ENCODE measurements around the gene UBAC1.

The UBAC1 gene

DNA sequence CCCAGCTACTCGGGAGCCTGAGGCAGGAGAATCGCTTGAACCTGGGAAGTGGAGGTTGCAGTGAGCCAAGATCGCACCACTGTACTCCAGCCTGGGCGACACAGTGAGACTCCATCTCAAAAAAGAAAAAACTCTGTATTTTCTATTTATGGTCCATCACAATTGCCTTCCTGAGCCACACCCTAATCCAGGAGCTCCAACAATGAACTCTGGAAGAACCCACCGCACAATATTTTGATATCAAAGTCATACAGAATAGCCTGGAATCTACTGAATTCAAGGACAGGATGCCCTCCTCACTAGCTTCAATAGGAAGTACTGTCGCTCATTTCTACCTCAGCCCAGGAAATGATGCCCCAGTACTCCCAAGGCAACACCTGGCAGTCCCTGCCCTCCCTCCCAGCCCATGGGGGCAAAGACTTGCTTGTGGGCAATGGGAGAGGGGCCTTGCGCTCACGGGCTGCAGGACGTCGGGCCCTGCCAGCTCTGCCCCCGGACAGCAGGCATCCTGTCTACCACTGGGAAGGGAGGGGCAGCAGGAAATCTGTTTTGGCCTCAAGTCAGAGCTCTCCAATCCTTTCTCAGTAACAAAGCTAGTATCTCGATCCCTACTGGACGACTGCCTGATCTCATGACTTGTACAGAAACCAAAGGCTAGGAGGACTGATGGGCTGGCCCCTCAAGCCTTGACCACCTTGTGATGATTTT lies 19.7 kb downstream of the UBAC1 start:
- DNase-seq (ENCODE audit: low read depth): no peak

DNA sequence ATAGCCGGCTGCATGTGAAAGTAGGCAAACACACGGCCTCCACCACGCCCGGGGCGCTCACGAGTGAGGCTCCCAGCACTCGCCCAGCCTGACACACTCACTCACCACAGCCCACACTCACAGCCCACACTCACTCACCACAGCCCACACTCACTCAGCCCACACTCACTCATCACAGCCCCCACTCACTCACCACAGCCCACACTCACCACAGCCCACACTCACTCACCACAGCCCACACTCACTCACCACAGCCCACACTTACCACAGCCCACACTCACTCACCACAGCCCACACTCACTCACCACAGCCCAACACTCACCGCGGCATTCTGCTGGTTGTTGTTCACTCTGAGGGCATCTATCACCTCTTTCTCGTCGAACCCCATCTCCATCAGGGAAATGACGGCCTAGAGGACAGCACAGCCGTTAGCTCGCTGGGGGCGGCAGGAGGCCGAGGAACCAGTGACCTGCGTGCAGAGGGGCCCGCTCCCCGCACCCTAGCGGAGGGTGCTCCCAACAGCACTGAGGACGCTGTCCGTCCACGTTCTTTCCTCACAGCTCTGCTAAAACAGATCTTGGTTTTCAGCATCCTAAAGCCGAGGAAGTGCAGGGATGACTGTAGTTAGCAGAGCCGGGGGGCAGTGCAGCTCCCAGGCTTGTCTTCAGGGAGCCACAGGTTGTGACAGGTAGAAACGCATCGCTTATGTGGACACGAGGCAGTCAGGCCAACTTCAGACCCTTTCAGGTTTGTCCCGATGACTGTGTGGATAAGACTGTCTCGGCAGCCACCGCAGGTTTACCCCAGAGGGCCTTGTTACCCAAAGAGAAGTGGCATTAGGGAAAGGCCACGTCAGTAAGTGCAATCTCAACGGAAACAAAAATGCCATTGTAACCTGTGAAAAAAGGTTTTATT lies 21.6 kb downstream of the UBAC1 start:
- no peak for DNase-seq (ENCODE audit: low read depth)

DNA sequence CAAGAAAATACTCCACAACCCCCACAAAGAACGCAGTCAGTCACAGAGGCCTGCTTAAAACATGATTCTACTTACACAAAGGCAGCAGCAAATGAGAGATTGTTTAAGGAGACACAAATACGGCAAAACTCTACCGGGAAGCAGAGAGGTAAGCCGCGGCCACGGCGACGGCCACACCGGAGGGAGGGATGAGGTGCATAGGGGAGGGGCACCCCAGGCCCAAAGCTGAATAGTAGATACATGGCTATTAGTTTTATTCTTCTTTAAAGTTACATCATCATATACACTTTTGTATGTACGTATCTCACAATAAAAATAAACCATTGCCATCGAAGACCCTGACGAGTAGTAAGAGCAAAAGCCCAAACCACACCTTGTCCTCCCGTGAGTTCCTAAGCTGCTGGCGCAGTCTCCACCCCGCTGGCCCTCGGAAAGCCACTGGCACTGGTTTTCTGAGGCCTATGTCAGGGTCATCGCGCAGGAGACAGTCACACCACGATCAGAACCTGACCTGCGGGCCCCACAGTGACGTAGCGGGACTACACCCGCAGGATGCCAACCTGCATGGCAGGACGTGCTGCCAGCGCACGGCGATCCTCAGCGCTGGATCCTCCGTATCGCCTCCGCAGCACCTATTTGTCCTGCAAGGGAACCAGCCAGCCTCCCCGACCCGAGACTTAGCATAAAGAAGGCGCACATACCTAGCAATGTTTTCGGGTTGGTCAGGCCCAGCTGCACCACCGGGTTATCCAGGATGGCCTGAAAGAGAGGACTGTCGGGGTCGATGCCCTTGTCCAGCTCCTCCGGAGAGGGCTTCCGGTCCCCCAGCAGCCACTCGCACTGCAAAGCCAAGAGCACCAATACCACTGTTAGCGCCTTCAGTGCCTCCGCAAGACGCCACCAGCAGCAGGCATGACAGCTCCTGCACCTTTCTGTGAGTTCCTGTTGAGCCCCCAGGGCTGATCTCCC lies 23.4 kb downstream of the UBAC1 start:
- DNase-seq (ENCODE audit: low read depth): no peak

DNA sequence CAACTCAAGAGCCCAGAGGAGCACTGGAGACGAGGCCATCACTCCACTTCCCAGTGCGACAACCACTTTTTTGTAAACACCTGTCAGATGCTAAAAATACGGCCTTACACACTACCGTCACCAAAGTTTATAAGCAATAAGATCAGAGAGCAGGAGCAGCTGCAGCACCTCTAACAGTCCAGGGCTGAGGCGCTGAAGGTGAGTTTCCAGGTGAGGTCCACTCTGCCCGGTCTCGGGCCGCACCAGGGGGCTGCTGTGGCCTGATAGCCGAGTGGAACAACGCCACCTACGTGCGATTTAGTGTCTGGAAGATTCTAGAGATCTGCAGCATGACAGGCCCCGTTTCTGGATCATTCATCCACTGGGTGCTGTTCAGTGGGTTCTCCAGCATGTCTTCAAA lies 28.1 kb downstream of the UBAC1 start:
- no peak for DNase-seq (ENCODE audit: low read depth)

DNA sequence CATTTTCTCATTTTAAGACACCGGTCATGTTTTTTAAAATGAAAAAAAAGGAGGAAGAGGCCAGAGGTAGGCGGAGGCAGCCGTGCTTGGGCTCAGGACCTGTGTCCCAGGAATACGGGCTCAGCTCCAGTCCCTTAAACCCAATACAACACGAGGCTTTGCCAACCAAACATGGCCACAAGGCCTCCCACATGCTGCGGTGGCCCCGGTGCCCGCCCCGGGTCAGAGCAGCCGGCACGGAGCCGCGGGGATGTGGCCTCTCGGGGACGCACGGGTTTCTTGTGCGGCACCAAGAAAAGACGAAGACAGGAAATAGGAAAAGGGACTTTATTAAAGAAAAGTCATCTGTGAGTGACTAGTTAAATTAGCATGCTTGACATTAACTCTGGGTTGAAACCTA lies 28.5 kb downstream of the UBAC1 start:
- no peak for DNase-seq (ENCODE audit: low read depth)

DNA sequence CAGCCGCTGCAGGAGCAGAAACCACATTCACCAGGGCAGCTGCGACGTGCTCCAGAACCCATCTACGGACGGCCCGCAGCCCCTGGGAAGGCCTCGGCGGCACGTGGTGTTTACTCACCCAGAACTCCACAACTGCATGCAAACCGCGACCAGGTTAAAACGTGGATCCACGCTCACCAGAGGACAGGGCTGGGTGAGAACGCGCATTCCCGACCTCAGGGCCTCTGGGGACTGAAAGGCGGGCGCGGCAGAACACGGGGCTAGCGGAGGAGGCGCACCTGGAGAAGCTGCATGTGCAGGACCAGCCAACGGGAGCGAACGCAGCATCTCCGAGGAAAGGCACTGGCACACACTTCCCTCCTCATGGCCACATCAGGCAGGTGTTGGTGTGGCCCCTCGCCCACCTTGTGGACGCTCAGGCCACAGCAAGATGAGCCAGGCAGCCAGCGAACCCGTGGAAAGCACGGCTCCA lies 29.8 kb downstream of the UBAC1 start:
- DNase-seq (ENCODE audit: low read depth): no peak

DNA sequence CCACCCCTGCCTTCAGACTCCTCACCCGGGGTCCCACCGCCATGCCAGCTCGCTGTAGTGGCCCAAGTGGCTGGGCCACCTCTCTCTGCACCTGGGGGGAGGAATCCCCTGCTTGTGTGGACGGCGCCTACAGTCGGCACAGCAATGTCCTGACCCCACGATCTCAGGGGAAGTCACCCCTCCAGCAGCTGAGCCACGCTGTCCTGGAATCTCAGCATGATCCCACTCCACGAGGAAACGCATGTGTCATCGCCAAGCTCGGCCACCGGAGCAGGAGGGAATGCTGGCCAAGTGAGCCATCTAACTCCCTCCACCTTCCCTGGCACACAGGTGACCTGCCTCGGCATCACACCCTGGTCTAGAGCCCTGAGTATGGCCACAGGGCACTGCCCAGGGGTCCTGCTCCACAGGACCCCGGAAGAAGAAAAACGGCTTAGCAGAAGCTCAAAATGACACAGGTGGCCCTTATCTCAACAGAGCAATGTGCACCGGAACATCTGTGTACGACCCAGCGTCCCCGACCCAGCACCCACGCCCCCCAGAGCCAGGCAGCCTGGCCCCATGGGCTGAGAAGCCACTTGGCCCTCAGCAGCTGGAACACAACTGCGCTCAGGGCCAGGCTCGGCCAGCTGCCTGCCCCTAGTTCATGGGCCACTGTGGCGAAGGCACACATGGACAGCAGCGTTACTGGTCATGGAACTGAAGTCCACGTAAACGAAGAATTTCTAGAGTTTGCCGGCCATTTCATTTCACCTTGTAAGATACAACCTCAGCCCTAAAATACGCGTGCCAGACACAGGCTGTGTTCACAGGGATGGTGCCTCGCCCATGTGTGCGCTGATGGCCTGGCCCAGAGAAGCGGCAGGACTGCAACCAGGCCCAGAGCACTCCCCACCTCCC lies 30.5 kb downstream of the UBAC1 start:
- no peak for DNase-seq (ENCODE audit: low read depth)

DNA sequence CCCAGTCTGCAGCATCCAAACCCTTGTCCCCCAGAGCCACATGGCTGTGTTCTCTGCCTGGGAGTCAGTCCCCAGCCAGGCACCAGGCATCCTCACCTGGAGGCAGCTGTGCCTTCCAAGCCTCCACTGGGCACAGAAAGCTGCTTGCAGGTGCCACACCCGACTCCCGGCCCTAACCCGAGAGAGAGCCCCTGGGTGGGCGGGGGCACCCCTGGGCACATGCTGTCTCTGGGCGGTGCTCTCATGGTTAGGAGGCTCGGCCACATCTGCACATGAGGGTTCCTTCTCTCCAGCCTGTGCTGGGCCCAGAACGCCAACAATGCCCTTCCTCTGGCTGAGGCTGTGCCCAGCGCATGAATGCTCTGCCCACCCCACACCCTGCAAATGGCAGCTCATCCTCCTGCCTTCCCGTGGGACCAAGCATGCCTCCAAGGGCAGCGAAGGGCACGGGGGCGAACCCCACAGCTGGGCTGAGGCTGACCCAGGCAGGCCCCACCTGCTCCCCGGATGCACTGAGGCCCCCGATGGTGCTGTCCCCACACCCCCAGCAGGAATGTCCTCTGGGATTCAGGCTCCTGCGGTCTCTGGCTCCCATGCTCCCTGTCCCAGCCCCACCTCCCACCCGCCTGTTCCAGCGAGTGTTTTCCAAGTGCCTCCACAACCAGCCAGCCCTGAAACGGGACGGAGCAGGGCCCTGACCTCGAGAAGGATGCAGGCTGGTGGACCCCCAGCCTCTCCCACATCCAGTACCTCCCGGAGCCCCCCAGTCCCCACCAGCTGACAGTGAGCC lies 31.3 kb downstream of the UBAC1 start:
- DNase-seq (ENCODE audit: low read depth): no peak

DNA sequence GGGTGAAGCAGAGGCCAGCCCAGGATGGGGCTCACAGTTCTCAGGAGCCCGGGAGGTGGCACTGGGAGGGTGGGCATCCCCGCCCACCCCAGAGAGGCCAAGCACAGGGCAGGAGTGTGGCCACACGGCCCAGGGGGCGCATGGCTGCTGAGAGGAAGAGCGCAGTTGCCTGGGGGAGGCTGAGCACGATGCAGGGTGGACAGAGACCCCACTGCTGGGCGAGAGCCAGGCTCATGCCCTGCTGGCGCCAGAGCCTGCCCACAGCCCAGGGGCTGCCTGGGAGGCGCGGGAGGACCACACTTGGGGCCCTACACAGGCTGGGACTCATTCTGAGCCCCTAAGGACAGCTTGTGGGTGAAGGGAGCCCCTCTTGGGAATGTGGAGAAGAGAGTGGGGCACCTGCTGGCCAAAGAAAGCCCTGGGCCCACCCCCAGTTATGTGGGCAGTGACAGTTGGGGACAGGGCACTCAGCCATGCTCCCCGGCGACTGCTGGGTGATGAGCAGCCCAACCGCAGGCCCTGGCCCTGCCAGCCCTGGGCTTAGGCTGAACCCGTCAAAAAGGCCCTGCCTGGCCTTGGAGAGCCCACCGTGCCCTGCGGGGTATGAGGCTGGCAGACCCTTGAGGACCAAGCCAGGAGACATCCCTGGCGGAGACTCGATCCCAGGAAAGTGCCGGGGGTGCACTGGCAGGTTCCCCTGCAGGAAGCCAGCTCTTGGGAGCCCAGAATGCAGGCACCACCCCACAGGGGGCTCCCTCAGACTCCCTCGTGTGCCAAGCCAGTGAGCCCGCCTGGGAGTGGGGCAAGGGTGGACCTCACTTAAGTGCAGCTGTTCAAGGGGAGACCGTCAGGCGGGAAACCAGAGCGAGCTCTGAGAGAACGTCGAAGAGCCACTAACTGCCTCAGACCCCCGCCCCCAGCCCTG lies 32.2 kb downstream of the UBAC1 start:
- DNase-seq (ENCODE audit: low read depth): no peak

DNA sequence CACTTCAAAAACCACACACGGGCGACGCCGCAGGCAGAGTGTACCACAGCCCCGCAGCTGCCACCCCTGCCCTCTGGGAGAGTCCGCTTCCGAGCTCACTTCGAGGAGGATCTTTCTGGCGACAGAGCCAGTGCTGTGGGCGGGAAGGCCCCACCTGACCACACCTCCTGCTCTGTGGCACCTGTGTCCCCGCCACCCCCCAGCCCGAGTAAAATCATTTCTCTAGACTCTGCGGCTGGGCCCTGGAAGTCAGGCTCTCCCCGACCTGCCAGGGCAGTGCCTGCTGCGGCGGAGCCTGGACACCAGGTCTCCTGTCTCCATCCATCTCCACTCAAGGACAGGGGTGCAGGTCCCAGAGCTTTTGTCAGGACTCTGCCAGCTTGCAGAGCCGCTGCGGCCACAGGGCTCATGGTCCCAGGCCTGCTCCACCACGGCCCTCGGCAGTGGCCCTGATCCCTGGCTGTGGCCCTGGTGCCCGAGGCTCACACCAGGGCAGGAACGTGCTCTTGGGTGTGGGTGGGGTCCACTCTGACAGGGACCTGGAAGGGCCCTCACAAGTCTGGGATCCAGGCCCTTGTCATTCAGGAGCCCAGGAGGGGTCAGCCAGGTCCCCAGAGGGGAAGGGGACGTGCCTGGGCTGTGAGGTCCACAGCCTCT lies 33.0 kb downstream of the UBAC1 start:
- no peak for DNase-seq (ENCODE audit: low read depth)

DNA sequence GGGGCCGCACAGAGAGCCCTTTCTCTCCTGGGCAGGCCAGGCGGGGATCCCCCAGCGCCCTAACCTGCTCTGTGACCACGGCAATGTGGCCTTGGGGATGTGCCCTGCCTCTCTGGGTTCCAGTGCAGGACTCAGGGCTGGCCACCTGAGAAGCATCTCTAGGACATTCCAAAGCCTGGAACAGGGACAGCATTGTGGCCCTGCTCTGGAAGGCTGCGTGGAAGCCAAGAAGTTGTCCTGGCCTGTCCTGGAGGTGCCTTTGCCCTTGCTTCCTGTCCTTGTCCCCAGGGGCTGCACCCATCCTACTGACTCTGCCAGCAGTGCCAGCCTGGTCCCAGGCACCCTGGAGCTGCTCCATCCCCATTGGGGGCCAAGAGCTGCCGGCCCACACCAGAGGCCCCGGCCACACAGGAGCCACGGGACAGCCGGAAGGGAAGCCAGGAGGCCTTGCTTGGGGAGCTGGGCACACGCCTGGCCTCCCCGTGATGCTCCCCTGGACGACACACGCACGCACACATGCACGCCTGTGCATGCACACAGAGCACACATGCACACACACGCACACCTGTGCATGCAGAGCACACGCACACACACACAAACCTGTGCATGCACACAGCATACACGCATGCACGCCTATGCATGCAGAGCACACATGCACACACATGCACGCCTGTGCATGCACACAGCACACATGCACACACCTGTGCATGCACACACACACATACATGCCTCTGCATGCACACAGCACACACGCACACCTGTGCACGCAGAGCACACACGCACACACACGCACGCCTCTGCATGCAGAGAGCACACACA lies 33.8 kb downstream of the UBAC1 start:
- no peak for DNase-seq (ENCODE audit: low read depth)

DNA sequence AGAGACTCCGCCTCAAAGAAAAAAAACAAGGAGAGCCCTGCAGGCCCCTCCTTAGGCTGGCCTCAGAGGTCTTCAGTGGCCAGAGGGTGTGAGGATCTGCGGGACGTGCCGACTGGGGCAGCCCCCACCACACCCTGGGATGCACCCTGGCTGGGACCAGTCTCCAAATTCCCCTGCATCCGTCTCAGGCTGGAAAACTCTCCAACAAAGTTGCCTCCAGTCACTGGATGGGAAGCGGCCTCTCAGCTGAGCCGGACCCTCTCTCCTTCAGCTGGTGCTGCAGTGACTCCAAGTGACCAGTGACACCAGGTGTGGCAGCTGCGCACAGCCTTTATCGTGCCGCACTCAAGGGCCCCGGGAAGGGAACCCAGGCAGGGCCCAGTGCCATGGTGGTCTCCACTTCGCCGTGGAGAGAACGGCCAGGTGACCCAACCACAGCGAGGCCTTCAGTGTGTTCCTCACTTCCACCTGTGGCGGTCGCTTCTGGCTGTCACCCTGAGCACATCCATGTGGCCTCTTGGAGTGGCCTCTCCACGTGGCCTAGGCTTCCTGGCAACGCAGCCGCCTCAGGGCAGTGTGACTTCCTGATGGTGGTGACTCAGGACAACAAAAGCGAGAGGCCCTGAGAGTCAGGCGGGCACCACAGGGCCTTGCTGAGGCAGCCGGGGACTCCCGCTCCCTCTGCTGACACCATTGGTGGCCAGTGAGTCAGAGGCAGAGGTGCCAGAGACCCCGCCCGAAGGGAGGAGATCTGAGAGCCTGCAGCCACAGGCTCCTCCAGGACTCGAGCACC lies 34.6 kb downstream of the UBAC1 start:
- DNase-seq (ENCODE audit: low read depth): no peak

DNA sequence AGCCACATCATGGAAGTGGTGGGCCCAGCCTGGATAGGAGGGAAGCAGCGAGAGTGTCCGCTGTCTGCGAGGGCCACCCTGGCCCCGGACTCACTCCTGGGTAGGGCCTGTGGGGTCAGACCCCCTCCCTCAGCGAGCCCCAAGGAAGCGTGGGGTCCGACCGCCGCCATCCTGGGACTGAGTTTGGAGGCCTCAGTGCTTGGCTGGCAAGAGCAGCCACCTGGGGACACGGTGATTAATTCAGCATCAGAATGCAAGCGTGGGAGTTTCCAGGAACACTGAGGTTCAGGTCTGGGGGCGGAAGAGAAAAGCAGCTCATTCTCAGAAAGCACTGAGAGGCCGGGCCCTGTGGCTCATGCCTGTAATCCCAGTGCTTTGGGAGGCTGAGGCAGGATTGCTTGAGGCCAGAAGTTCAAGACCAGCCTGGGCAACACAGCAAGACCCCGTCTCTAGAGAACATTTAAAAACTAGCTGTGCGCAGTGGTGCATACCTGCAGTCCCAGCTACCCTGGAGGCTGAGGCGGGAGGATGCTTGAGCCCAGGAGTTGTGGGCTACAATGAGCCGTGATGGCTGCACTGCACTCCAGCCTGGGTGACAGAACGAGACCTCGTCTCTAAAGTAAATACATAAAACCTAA lies 35.6 kb downstream of the UBAC1 start:
- no peak for DNase-seq (ENCODE audit: low read depth)

DNA sequence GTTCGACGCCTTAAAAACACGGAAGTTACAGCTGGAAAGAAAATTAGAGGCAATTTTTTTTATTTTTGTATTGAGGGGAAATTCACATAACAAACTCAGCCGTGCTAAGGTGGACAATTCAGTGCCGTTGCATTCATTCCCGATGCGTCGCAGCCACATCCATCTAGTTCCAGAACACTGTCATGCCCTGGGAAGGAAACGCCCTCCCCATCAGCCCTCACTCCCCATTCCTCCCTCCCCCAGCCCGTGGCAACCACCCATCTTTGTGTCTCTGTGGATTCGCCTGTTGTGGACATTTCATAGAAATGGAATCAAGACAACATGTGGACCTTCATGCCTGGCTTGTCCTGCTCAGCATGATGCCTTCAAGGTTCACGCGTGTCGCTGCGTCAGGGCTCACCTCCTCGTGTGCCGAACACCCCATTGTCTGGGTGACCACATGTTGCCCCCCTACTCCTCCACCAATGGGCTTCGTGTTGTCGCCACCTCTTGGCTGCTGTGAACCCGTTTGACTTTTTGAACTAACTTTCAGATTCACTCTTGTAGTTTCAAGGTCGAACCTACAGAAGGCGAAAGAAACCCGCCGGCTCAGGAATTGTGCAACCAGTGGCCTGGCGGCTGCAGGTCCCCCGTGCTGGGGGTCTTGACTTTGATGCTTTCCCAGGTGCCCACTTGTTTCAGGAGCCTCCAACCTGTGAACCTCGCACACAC lies 36.4 kb downstream of the UBAC1 start:
- DNase-seq (ENCODE audit: low read depth): no peak

DNA sequence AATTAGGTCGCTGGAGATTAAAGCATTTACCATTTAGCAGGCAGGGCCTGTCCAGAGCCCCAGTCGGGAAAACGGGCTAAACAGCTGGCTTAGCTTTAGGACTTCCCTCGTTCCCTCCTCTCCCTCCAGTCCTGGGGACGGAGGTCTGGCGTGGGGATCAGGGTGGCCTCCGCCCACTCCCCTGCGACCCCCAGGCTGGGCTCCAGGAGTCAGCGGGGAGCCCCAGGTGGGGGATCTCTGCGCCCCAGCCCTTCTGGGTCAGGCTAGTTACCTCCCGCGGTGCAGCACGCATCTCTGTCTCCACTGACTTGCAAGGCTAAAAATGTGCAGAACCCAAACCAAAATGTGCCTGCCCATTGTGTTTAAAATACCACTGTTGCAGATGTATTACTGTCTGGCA lies 37.7 kb downstream of the UBAC1 start:
- no peak for DNase-seq (ENCODE audit: low read depth)
